ENCODE results near the gene NOL11.
"Not testable (repeated sequence)": the region's sequence is repeated elsewhere in the genome, so short reads cannot be mapped to it uniquely, and the experiment has no call there.

The NOL11 gene

DNA sequence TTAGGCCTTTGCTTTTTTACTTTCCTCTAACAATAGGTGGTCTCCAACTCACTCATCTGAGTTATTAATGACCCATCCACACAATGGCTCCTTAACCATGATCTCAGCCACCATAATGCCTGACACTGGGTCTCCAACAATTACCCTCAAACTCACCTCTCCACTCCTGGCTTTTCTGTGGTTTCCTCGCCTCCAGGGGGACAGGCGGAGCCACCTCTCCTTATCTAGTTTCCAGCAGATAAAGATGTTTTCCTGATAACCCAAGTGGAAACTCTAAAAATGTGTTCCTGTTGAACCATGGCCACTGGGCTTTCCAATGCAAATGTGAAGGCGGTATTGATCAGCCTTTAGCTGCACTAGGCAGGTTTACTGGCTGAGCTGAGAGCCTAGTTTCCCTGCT lies 9.4 kb upstream of the NOL11 start:
- no peak for DNase-seq (ENCODE audit: low spot score)

DNA sequence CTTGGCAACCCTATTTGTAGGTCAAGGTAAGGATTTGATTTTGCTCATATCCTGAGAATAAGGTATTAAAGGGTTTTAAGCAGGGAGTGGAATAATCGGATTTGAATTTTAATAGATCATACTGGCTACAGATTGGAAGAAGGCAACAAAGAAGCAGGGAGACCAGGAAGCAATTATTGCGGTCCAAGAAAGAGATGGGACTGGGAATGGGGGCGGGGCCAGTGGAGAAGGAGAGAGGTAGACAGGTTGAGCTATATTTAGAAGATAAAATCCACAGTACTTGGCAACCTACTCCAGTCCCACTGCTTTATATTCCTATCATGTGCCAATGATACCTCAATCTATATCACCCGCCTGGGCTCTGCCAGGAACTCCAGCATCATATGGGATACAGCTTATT lies 5.8 kb upstream of the NOL11 start:
- no peak for DNase-seq (ENCODE audit: low spot score)

DNA sequence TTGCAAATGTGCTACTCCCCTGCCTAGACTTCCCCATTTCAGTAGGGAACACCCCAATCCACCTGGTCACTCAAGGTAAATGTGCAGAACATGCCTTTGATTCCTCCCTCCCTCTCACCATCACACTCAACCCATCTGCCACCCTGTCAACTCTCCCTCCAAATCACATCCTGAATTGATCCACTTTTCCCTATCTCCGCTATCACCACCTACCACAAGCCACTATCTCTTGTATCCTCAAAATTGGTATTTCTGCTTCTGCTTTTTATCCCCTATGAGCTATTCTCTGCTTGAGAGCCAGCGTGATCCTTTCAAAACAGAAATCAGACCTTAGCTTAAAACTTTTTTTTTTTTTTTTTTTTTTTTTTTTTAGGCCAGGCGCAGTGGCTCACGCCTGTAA lies 5.4 kb upstream of the NOL11 start:
- DNase-seq (ENCODE audit: low spot score): no peak

DNA sequence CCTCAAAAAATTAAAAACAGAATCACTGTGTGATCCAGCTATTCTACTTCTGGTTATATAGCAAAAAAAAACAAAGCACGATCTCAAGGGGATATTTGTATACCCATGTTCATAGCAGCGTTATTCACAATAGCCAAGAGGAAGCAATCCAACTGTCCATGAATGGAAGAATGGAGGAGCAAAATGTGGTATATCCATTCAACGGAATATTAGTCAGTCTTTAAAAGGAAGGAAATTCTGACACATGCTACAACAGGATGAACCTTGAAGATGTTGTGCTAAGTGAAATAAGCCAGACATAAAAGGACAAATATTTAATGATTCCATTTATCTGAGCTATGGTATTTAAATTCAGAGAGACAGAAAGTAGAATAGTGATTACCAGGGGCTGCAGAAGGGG lies 4.6 kb upstream of the NOL11 start:
- DNase-seq (ENCODE audit: low spot score): no peak

DNA sequence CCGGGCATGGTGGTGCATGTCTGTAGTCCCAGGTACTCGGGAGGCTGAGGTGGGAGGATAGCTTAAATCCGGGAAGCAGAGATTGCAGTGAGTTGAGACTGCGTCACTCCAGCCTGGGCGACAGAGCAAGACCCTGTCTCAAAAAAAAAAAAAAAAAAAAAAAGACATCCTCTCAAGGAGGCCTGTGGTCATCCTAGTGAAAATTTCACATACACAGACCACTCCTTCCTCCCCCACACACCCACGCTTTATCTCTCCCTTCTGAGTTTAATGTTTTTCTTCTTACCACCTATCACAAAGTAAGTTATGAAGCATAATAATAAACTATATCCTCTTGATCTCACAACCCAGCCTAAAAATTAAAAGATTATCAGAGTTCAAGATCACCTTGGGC lies 1.3 kb upstream of the NOL11 start:
- DNase-seq (ENCODE audit: low spot score): no peak

DNA sequence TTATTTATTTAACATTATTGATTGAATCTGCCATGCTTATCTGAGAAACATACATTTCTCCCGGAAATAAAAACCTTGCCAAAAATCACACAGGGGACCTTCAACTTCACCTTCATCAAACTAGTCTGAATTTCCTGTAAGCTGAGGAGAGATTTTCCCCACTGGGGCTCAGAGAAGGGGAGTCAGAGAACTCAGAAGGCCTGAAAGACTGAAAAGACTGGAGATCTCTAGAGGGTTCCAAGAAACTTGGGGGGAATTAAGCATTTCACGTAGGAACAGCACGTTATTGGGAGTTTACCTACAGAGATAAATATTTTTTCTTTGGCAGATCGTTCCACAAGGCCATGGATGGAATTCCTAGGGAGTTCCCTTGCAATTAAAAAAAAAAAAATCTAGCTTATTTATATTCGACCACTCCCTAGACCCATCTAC lies 528 bp upstream of the NOL11 start:
- DNase-seq (ENCODE audit: low spot score): no peak

DNA sequence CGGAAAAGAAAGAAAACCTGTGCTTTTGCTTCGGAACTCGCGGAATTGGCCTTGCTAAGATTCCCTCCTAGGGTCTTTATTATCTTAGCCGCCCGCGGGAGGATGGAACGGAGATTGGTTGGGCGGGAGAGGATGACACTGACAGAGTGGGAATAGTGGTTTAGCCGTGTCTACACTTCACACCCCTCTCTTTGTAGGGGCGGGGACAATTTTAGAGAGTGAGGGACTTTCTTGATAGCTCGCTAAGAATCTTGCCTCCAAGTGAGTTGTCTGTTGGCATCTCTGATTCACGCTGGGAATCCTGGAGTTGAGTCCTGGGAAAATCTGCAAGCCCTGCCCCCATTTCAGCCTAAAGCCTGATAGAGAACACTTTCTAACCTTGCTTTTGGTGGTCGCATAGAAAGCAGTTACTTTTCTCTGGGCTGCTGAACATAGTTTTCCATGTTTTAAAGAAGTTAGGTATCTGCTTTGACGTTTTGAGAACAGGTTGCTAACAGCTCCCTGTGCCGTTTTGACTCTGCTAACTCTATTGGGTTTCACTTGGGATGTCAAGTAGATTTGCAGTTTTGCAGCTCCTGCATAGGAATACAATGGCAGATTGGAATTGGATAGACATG lies 697 bp downstream of the NOL11 start:
- DNase-seq (ENCODE audit: low spot score): peak; percentile 26

DNA sequence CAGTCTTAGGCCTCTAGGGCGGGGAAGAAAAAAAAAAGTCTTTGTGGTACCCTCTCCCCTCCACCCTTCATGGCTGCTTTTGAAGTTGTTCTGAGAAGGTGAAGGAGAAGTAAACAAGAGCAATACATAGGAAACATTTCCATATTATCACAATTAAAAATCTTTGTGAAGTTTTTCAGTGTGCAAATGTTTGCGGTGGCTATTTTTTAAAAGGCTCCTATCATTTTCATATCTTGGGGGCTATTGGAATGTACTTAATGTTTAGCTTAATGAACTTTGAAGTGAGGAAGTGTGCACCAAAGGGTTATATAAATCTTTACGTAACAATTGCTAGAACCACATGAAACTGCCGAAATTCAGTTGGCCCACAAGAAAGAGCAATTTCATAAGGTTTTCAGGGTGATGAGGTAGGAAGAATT lies 7.6 kb downstream of the NOL11 start:
- no peak for DNase-seq (ENCODE audit: low spot score)

DNA sequence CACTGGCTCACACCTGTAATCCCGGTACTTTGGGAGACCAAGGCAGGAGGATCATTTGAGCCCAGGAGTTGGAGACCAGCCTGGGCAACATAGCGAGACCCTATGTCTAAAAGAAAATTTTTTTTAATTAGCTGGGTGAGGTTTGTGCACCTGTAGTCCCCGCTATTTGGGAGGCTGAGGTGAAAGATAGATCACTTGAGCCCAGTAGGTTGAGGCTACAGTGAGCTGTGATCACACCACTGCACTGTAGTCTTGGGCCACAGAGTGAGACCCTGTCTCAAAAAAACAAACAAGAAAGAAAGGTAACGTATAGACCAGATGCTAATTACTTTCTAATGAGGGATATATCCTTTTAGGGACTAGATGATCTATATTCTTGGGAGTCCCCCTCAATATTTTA lies 8.1 kb downstream of the NOL11 start:
- DNase-seq (ENCODE audit: low spot score): no peak

DNA sequence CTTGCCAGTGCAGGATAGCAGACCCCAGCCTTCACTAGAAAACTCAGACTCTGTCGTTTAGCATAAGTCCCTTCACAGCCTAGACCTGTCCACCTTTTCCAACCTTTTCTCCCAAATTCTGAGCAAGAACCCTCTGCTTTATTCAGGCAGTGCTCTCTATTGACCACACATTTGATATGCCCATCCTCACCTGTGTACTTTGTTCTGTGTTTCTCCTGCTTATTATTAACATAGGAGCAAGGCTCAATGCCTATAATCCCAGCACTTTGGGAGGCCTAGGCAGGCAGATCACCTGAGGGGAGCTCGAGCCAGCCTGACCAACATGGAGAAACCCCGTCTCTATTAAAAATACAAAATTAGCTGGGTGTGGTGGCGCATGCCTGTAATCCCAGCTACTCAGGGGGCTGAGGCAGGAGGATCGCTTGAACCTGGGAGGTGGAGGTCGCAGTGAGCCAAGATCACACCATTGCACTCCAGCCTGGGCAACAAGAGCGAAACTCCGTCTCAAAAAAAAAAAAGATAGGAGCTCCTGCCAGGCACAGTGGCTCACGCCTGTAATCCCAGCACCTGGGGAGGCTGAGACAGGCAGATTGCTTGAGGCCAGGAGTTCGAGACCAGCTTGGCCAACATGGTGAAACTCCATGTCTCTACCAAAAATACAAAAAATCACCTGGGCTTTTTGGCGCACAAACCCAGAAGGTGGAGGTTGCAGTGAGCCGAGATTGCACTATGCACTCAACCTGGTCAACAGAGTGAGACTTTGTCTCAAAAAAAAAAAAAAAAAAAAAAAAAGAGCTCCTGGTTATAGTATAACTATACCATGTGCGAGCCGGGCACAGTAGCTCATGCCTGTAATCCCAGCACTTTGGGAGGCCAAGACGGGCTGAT lies 9.7 kb downstream of the NOL11 start:
- not testable (repeated sequence) for DNase-seq (ENCODE audit: low spot score)

DNA sequence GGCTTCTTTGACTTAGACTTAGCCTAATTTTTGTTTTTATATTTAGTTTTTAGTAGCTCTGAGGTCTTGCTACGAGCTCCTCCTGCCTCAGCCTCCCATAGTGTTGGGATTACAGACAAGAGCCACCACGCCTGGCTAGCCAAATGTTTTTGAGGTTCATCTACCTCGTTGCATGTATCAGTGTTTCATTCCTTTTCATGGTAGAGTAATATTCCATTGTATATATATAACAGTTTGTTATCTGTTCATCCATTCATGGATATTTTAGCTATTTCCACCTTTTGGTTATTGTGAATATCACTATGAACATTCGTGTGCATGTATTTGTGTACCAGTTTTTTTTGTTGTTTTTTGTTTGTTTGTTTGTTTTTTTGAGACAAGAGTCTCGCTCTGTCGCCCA lies 12.2 kb downstream of the NOL11 start:
- no peak for DNase-seq (ENCODE audit: low spot score)

DNA sequence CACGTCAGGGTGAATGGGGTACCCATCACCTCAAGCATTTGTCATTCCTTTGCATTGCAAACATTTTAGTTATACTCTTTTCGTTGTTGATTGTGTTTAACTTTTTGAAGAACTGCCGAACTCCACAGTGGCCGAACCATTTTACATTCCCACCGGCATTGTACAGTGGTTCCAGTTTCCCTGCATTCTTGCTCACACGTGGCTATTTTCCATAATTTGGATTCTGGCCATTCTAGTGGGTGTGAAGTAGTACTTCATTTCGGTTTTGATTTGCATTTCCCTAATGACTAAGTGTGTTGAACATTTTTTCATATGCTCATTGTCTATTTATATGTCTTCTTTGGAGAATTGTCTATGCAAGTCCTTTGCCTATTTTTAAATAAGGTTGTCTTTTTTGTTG lies 13.0 kb downstream of the NOL11 start:
- no peak for DNase-seq (ENCODE audit: low spot score)

DNA sequence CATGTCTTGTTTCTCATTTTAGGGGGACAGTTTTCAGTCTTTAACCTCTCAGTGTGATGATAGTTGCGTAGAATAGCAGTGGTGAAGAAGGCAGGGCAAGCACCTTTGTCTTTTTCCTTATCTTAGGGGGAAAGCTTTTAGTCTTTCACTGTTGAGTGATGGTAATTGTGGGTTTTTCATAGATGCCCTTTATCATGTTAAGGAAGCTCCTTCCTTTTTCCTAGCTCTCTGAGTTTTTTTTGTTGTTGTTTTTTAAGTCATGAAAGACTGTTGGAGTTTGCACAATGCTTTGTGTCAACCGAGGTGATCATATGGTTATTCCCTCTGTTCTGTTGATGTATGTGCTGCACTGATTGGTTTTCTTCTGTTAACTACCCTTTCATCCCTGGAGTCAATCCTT lies 15.7 kb downstream of the NOL11 start:
- DNase-seq (ENCODE audit: low spot score): no peak

DNA sequence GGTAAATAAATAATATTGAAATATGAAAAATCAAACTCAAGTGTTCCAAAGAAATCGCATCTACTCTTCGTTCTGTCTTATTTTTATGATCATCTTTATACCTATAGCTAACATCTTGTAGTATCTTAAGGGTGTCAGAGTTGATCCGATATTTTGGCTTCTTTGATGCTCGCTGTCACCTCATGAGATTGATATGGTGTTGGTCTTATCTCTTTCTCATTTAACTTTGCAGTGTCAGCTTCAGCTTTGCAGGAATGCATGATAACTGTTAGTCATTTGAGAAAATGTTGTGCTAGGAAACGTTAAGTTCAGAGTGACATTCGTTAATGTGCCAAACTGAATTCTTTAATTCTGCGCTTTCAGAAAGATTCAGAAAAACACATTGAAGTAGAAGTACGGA lies 19.4 kb downstream of the NOL11 start:
- no peak for DNase-seq (ENCODE audit: low spot score)

DNA sequence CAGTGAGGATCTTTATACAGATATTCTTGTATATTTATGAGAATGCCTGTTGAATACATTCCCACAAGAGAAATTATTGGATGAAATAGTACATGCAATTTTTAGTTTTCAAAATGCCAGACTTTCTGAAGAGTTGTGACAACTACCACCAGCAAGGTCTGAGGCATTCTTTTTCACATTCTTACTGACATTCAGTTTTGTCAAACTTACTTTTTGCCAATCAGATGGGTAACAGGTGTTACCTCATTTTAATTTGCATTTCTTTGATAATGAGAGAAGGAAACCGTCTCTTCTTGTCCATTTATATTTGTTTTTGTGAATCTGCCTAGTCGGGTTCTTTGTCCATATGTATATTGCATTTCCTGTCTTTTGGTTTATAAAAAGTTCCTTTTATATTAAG lies 24.3 kb downstream of the NOL11 start:
- no peak for DNase-seq (ENCODE audit: low spot score)

DNA sequence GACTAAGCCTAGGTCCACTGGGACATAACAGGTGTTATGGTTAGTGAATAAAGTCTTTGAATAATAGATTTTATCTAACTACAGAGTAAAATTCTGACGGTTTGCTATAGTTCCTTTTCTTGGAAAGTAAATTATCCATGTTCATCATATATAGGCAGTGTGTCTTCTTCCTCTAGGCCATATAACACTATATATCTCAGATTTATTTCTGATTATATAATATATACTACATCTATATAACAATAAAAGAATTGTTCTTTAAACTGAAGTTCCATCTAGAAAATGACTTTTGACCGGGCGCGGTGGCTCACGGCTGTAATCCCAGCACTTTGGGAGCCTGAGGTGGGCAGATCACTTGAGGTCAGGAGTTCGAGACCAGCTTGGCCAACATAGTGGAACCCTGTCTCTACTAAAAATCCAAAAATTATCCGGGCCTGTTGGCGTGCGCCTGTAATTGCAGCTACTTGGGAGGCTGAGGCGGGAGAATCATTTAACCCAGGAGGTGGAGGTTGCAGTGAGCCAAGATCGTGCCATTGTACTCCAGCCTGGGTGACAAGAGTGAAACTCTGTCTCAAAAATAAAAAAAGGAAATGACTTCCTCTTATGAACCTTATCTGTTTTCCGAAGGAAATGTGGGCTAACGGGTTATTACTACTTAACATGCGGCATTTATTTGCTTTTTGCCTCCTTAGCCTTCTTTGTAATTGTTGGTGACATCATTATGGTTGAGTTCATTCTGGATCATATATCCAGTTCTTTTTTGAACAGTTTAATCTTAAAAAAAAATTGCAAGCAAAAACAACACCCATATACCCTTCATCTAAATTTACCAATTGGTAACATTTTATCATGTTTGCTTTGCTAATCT lies 29.2 kb downstream of the NOL11 start:
- no peak for DNase-seq (ENCODE audit: low spot score)

DNA sequence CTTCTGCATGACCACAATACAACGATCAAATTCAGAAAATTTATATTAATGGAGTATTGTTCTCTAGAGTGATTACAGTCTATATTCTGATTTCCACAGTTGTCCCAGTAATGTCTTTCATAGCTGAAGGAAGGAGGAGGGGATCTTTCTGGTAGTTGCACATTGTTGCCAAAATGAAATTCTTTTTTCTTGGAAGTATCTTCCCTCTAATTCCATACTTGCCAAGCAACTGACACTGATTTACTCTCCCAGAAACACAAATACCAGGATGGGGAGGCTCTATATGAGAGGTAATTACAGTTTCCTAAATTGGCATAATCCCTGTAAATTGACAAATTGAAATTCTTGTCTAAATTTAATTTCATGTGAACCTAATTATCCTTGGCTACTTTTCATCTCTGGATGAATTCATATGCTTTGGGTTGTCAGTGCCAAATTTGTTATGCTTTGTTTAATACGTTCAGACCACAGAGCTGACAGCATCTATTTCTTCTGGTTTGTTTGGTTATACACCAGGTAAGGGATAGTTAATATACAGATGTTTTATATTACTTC lies 30.0 kb downstream of the NOL11 start:
- DNase-seq (ENCODE audit: low spot score): no peak

DNA sequence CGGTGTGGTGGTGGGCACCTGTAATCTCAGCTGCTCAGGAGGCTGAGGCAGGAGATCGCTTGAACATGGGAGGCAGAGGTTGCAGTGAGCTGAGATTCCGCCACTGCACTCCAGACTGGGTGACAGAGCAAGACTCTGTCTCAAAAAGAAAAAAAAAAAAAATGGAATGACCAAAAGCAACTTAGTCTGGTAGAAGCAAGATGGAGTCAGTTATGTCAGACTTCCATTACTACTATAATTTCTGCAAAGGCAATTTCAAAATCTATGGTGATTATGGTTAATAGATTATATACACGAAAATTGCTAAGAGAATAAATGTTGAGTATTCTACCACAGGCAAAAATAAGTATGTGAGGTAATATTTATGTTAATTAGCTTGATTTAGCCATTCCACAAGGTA lies 32.3 kb downstream of the NOL11 start:
- DNase-seq (ENCODE audit: low spot score): no peak

DNA sequence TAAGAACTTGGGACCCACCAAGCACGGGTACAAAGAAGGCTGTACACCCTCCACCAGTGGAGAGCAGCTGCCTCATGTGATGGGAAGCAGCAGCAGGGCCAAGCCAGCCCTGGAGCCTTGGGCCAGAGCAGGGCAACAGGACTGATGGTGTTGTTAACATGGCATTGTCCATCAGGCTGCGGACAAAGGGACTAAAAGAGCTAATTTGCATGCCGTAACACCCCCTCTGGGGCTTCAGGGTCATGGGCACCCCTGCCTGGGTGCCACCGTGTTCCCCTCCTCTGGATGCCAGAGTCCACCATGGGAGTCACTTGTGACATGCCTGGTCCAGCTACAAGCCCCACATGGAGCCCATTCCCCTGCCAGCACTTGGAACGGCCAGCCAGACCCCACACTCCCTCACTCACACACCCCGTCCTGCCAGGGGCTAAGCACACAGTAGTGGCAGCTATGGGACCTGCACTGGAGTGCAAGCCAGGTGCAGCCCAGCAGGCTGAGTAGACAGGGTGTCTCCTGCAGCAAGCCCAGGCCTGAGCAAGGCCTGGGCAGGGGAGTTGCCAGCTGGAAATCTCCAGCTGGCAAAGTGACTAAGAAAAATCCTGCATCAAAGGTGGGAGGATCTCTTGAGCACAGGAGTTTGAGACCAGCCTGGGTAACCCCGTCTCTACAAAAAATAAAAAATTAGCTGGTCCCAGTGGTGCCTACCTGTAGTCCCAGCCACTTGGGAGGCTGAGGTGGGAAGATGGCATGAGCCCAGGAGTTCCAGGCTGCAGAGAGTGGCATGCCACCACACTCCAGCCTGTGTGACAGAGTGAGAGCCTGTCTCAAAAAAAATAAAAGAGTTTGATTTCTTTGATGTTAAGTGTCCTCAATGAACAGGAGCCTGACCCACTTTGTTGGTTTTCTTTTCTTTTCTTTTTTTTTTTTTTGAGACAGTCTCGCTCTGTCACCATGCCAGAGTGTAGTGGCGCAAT lies 33.7 kb downstream of the NOL11 start:
- DNase-seq (ENCODE audit: low spot score): no peak

DNA sequence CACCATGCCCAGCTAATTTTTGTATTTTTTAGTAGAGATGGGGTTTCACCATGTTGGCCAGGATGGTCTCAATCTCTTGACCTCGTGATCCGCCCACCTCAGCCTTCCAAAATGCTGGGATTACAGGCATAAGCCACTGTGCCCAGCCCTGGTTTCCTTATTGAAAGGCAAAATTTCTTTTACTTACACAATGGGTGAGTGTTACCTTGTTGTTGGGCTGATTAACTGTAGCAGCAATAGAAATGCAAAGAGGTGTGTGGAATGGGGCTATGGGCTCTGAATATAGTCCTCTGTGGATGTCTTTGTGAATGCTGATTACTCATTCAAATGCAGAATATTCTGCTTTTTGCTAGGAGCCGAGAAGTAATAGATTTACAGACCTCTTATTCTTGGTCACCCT lies 34.4 kb downstream of the NOL11 start:
- not testable (repeated sequence) for DNase-seq (ENCODE audit: low spot score)

DNA sequence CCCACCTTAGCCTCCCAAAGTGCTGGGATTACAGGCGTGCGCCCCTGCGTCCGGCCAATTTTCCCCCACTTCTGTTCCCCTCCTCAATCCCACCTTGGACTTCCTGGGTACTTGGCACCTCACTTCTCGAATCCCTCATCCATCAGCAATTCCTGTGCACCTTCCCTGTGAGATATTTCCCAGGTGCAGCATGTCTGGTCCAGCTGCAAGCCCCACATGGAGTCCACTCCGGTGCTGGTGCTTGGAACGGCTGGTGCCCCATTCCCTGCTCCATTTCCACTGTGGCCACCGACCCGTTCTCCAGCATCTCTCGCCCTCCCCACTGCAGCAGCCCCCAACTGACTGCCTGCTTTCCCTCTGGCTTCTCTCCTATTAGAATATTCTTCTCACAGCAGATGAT lies 35.3 kb downstream of the NOL11 start:
- DNase-seq (ENCODE audit: low spot score): no peak

Data from kidney capillary endothelial cell (primary cell).